K562 (cell line): ENCODE data around the gene TCF3. TPM values are rescaled to one million over a fixed set of nuclear protein-coding genes. Genes with fewer than 3 reads are reported as not detected.

Source experiments
- BRCA1 ChIP-seq, 2 experiments: fragments of 450-650 bp in 1 of 2; sonication (generic) in 1 of 2; formaldehyde crosslinking in 1 of 2; IDR thresholded peaks; 2 replicates each; pipeline versions ENCODE4 v1.5.0 to v1.6.1; 2017 to 2020; ENCODE audit warnings: mild to moderate bottlenecking in 1 of 2, missing genetic modification reagents in 1 of 2
- CREB3L1 ChIP-seq: fragments of 450-650 bp; IDR thresholded peaks from 2 replicates; pipeline ENCODE4 v1.6.1; 2014; ENCODE audit warnings: low read depth, mild to moderate bottlenecking, moderate library complexity, borderline replicate concordance
- FOXJ3 ChIP-seq: sonication (generic); formaldehyde crosslinking; IDR thresholded peaks from 2 replicates; pipeline ENCODE4 v1.4.0; 2020; ENCODE audit warnings: mild to moderate bottlenecking, missing genetic modification reagents
- MCM7 ChIP-seq, 2 experiments: fragments of 450-650 bp; IDR thresholded peaks; 2 replicates each; pipeline ENCODE4 v1.6.1; 2016 to 2018
- NFIC ChIP-seq: fragments of 450-650 bp; IDR thresholded peaks from 2 replicates; pipeline ENCODE4 v1.6.1; 2017; ENCODE audit warnings: mild to moderate bottlenecking, inconsistent platforms
- RBM14 ChIP-seq: fragments of 200-400 bp; formaldehyde crosslinking; IDR thresholded peaks from 2 replicates; pipeline ENCODE4 v1.6.1; 2018; ENCODE audit warnings: low read depth, mild to moderate bottlenecking, low read length, moderate library complexity, borderline replicate concordance; ENCODE audit not compliant: insufficient read depth
- RBM34 ChIP-seq: fragments of 200-400 bp; formaldehyde crosslinking; IDR thresholded peaks from 2 replicates; pipeline ENCODE4 v1.6.1; 2018; ENCODE audit warnings: low read length, borderline replicate concordance; ENCODE audit not compliant: insufficient read depth
- YY1 ChIP-seq, 3 experiments: IDR thresholded peaks; 2 replicates each; pipeline ENCODE4 v1.6.1; 2011; ENCODE audit warnings: low read length in 2 of 3, mild to moderate bottlenecking in 2 of 3, moderate library complexity in 2 of 3, borderline replicate concordance in 1 of 3, control low read depth in 1 of 3, low read depth in 1 of 3; ENCODE audit not compliant: insufficient read depth in 3 of 3, insufficient replicate concordance in 2 of 3, control insufficient read depth in 1 of 3, insufficient read length in 1 of 3; ENCODE audit errors: extremely low read depth in 1 of 3
- ZBTB5 ChIP-seq: fragments of 450-650 bp; IDR thresholded peaks from 2 replicates; pipeline ENCODE4 v1.6.1; 2017; ENCODE audit warnings: antibody characterized with exemption
- ZNF280A ChIP-seq: fragments of 450-650 bp; IDR thresholded peaks from 2 replicates; pipeline ENCODE4 v1.6.1; 2018; ENCODE audit warnings: mild to moderate bottlenecking, low read depth; ENCODE audit not compliant: partially characterized antibody
- ZNF408 ChIP-seq: fragments of 250-450 bp; sonication (Bioruptor Pico); IDR thresholded peaks from 2 replicates; pipeline ENCODE4 v1.4.0; 2020; ENCODE audit warnings: low read depth, mild to moderate bottlenecking, moderate library complexity
- polyA plus RNA-seq, 8 experiments: library from polyadenylated mRNA; depleted of rRNA in 4 of 8; stranded (reverse) in 5 of 8; unstranded in 3 of 8; fragments of >200 nt; fragmentation: Nextera tagmentation in 2 of 8; fragmentation: Illumina TruSeq in 1 of 8; extraction: Ambion mirVana in 2 of 8; extraction: Trizol in 1 of 8; gene quantifications; 2 replicates each; pipeline versions ENCODE4 v1.2.1 to v1.2.3, GENCODE V29; 2011 to 2014; ENCODE audit warnings: inconsistent platforms in 1 of 8, missing spikeins in 1 of 8
- total RNA-seq, 7 experiments: library from RNA; depleted of rRNA in 6 of 7; stranded (reverse); fragments of >200 nt in 6 of 7; fragmentation: Illumina TruSeq in 2 of 7; extraction: Trizol in 2 of 7; gene quantifications; 2 replicates each; pipeline versions ENCODE4 v1.2.1 to v1.2.3, GENCODE V29; 2011 to 2021; ENCODE audit warnings: low replicate concordance in 1 of 7
- TF ChIP-seq, protein P1 (sequence below): fragments of 450-650 bp; formaldehyde crosslinking; IDR thresholded peaks from 2 replicates; pipeline ENCODE4 v1.4.0; 2020; ENCODE audit warnings: mild to moderate bottlenecking, moderate library complexity
- TF ChIP-seq, protein P2 (sequence below): sonication (generic); formaldehyde crosslinking; IDR thresholded peaks from 2 replicates; pipeline ENCODE4 v1.8.1; 2023; ENCODE audit warnings: mild to moderate bottlenecking, missing genetic modification reagents

Gene TCF3
- total and polyA plus RNA-seq, 9 of the 15 experiments (the other 6 are each of a cell fraction or from before 2014, with no cell fraction given): 5.6 to 259 (median 84.0) TPM

- no peak for TF ChIP-seq ZBTB5
- TF ChIP-seq ZNF280A: no peak
- TF ChIP-seq, protein P1, sequence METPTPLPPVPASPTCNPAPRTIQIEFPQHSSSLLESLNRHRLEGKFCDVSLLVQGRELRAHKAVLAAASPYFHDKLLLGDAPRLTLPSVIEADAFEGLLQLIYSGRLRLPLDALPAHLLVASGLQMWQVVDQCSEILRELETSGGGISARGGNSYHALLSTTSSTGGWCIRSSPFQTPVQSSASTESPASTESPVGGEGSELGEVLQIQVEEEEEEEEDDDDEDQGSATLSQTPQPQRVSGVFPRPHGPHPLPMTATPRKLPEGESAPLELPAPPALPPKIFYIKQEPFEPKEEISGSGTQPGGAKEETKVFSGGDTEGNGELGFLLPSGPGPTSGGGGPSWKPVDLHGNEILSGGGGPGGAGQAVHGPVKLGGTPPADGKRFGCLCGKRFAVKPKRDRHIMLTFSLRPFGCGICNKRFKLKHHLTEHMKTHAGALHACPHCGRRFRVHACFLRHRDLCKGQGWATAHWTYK: no peak
- TF ChIP-seq RBM14: no peak
- TF ChIP-seq BRCA1 (IDR thresholded peaks at IDR 0.05): no peak
- TF ChIP-seq BRCA1 (CRISPR knock-in tag; IDR thresholded peaks at IDR 0.05): no peak
- TF ChIP-seq MCM7 (IDR thresholded peaks at IDR 0.05): no peak
- no peak for TF ChIP-seq FOXJ3 (CRISPR knock-in tag)
- peak in 1 of 3 experiments; percentile 24 for TF ChIP-seq YY1 (IDR thresholded peaks at IDR 0.05; ENCODE audit: borderline replicate concordance in 1 of 3, control insufficient read depth in 1 of 3, extremely low read depth in 1 of 3, insufficient read depth in 3 of 3, insufficient read length in 1 of 3, insufficient replicate concordance in 2 of 3, low read depth in 1 of 3, low read length in 2 of 3)
- TF ChIP-seq CREB3L1: no peak
- peak; percentile 80 for TF ChIP-seq NFIC
- TF ChIP-seq, protein P2, sequence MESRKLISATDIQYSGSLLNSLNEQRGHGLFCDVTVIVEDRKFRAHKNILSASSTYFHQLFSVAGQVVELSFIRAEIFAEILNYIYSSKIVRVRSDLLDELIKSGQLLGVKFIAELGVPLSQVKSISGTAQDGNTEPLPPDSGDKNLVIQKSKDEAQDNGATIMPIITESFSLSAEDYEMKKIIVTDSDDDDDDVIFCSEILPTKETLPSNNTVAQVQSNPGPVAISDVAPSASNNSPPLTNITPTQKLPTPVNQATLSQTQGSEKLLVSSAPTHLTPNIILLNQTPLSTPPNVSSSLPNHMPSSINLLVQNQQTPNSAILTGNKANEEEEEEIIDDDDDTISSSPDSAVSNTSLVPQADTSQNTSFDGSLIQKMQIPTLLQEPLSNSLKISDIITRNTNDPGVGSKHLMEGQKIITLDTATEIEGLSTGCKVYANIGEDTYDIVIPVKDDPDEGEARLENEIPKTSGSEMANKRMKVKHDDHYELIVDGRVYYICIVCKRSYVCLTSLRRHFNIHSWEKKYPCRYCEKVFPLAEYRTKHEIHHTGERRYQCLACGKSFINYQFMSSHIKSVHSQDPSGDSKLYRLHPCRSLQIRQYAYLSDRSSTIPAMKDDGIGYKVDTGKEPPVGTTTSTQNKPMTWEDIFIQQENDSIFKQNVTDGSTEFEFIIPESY (CRISPR knock-in tag): peak; percentile 55
- TF ChIP-seq RBM34: no peak
- no peak for TF ChIP-seq ZNF408
Measured at GRCh38 chr19:1673645-1674292, 21.4 kb upstream of the TCF3 start (continued).
